Spleen (tissue), 11 donors: ENCODE data around the gene BRINP1. TPM values are rescaled to one million over a fixed set of nuclear protein-coding genes. Genes with fewer than 3 reads are reported as not detected.

Experiments used
- DNase-seq: peaks from one replicate; pipeline ENCODE4 v3.0.0-alpha.2; 2020
- H3K27ac ChIP-seq, 8 donors: fragments of 200-600 bp; sonication (generic) in 7 of 8; 1 replicate in 4 of 8; 2 replicates in 4 of 8; pipeline versions ENCODE4 v1.5.0 to v1.8.0; 2016 to 2021; ENCODE audit warnings: inconsistent platforms in 4 of 8, mild to moderate bottlenecking in 4 of 8, moderate library complexity in 1 of 8
- H3K27me3 ChIP-seq, 7 donors: fragments of 200-600 bp; sonication (generic) in 6 of 7; replicated peaks in 1 of 7; 1 replicate in 4 of 7; 2 replicates in 3 of 7; pipeline versions ENCODE4 v1.5.0 to v1.8.0; 2016 to 2021; ENCODE audit warnings: inconsistent platforms in 3 of 7, mild to moderate bottlenecking in 1 of 7
- H3K36me3 ChIP-seq, 6 donors: fragments of 200-600 bp; sonication (generic) in 5 of 6; 1 replicate in 4 of 6; 2 replicates in 2 of 6; pipeline versions ENCODE4 v1.5.0 to v1.8.0; 2016 to 2021; ENCODE audit warnings: inconsistent platforms in 2 of 6
- H3K4me1 ChIP-seq, 6 donors: fragments of 200-600 bp; sonication (generic) in 5 of 6; 1 replicate in 3 of 6; 2 replicates in 3 of 6; pipeline versions ENCODE4 v1.5.0 to v1.8.0; 2016 to 2021; ENCODE audit warnings: inconsistent platforms in 3 of 6
- H3K4me3 ChIP-seq, 8 donors: fragments of 200-600 bp; sonication (generic) in 7 of 8; 1 replicate in 4 of 8; 2 replicates in 4 of 8; pipeline versions ENCODE4 v1.5.0 to v1.8.0; 2016 to 2021; ENCODE audit warnings: inconsistent platforms in 4 of 8, mild to moderate bottlenecking in 4 of 8, moderate library complexity in 2 of 8
- H3K9me3 ChIP-seq, 8 donors: fragments of 200-600 bp; sonication (generic) in 7 of 8; 1 replicate in 4 of 8; 2 replicates in 4 of 8; pipeline versions ENCODE4 v1.5.0 to v1.8.0; 2016 to 2021; ENCODE audit warnings: inconsistent platforms in 4 of 8
- POLR2A ChIP-seq, 3 donors: fragments of 450-650 bp; IDR thresholded peaks; one replicate each; pipeline ENCODE4 v1.5.1; 2017; ENCODE audit warnings: antibody characterized with exemption in 3 of 3, mild to moderate bottlenecking in 1 of 3
- POLR2AphosphoS5 ChIP-seq, 3 donors: sonication (generic); formaldehyde crosslinking; IDR thresholded peaks; one replicate each; pipeline ENCODE4 v1.5.1; 2017; ENCODE audit warnings: antibody characterized with exemption in 3 of 3
- WGBS, 5 donors: extraction: QIAGEN DNeasy Blood & Tissue Kit in 3 of 5; methylation state at CpG; one replicate each; pipeline versions ENCODE4 v1.1.5 to v1.1.7; 2013 to 2018; 5-methylcytosine and 5-hydroxymethylcytosine counted together
- intact Hi-C: fragments of 100-400 bp; cut with DNase I; formaldehyde crosslinking; loops from one replicate; pipeline ENCODE4 v1.15.0; 2023; ENCODE audit warnings: low total_unique reads
- polyA plus RNA-seq, 3 donors: library from polyadenylated mRNA; stranded (reverse); fragments of 200-250 nt; gene quantifications; one replicate each; pipeline ENCODE4 v1.2.1, GENCODE V29; 2013
- total RNA-seq, 7 donors: library from RNA; depleted of rRNA in 3 of 7; stranded (reverse); fragments of >200 nt in 3 of 7; fragmentation: NEBNext Ultra II Directional in 4 of 7; extraction: Animal tissue kit (Norgen Biotek cat#: 25700) in 4 of 7; gene quantifications; one replicate each; pipeline versions ENCODE4 v1.1.0 to v1.2.1, GENCODE V29; 2016 to 2021
- TF ChIP-seq, protein P1 (sequence below), 11 experiments: fragments of 200-600 bp in 7 of 11; fragments of 450-650 bp in 4 of 11; sonication (generic) in 4 of 11; IDR thresholded peaks in 8 of 11; conservative IDR thresholded peaks in 3 of 11; 1 replicate in 7 of 11; 2 replicates in 4 of 11; pipeline versions ENCODE4 v1.4.0 to v1.8.0; 2016 to 2021; ENCODE audit warnings: antibody characterized with exemption in 11 of 11, inconsistent platforms in 4 of 11, mild to moderate bottlenecking in 1 of 11
- donor health status: healthy with polysubstance abuse.
- donor health status: DM: no; HTN: no; CAD: no; lungs with moderate emphysema.
- donor health status: DM: no; HTN: no; CAD: no.
- donor health status: Bipolar disorder and iron deficiency.
- donor health status: healthy.
- donor health status: DM: no; HTN: no; CAD: no.
- donor health status: DM: yes; HTN: yes; CAD: no.

BRINP1 gene
- total and polyA plus RNA-seq, 10 donors, result 0.05 to 1.2 (median 0.32) TPM; not detected in 1

DNA sequence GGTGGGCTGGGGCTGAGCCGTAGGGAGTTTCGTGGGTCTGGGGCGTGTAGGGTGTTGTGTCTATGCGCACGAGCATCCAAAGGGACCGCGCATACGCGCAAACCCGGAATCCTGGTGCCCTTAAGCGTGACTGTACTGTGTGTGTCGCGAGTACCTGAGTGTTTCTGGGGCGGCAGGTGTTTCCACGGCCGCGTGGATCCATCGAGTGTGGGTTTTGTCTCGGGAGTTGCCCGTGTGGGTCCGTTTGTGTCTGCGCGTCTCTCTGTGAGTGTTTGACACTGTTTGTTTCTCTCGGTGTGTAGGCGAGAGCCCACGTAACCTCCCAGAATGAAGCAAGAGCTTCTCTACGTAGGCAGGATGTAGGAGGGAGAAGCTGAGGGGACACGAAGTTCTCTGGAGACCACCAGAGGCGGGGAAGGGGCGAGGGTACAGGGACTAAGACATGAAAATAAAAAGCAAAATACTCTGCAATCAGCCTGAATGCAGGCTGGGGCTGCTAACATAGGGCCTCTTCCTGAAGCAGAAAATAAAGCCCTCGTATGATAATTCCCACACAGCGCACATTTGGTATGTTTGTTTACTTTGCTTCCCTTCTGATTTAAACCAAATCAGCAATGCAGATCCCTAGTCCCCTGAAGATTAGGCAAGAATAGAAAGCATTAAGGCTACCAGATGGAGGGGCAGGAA lies 588 bp upstream of the BRINP1 start:
- DNase-seq, result no peak
- H3K27ac ChIP-seq, result no peak overlapping the region
- 5 to 11% (median 10%) methylated on average over 20 to 32 of the region's 32 CpGs for WGBS, 5 donors
- TF ChIP-seq POLR2AphosphoS5 (IDR thresholded peaks at IDR 0.05) (no peak), POLR2A (IDR thresholded peaks at IDR 0.05) (no peak)
- TF ChIP-seq, protein P1, sequence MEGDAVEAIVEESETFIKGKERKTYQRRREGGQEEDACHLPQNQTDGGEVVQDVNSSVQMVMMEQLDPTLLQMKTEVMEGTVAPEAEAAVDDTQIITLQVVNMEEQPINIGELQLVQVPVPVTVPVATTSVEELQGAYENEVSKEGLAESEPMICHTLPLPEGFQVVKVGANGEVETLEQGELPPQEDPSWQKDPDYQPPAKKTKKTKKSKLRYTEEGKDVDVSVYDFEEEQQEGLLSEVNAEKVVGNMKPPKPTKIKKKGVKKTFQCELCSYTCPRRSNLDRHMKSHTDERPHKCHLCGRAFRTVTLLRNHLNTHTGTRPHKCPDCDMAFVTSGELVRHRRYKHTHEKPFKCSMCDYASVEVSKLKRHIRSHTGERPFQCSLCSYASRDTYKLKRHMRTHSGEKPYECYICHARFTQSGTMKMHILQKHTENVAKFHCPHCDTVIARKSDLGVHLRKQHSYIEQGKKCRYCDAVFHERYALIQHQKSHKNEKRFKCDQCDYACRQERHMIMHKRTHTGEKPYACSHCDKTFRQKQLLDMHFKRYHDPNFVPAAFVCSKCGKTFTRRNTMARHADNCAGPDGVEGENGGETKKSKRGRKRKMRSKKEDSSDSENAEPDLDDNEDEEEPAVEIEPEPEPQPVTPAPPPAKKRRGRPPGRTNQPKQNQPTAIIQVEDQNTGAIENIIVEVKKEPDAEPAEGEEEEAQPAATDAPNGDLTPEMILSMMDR (IDR thresholded peaks at IDR 0.05 in 8 of 11, conservative IDR thresholded peaks at IDR 0.05 in 3 of 11), result no peak
- peaks cover 0 to 7% (median 0%) of the 10 kb centered on the region in 8 donors for H3K9me3 ChIP-seq
- H3K27me3 ChIP-seq, result peaks cover 3 to 54% (median 36%) of the 10 kb centered on the region in 7 donors
- H3K36me3 ChIP-seq, result no peaks in the 10 kb centered on the region
- intact Hi-C loops, result no loop called here
- H3K4me3 ChIP-seq, result peak overlapping the region in 7 of 8 donors; percentile 12 to 60 (median 25)
- peaks cover 0 to 13% (median 6%) of the 10 kb centered on the region in 6 donors for H3K4me1 ChIP-seq

- intact Hi-C loops, result no loop called here
- 4 to 14% (median 7%) methylated on average over 10 of the region's 10 CpGs for WGBS, 5 donors
- Histone ChIP-seq H3K4me1 (peaks cover 0 to 13% (median 6%) of the 10 kb centered on the region in 6 donors), H3K4me3 (peak overlapping the region in 2 of 8 donors; percentile 25 to 60), H3K27me3 (peaks cover 3 to 54% (median 36%) of the 10 kb centered on the region in 7 donors), H3K36me3 (no peaks in the 10 kb centered on the region), H3K9me3 (peaks cover 0 to 7% (median 0%) of the 10 kb centered on the region in 8 donors), H3K27ac (no peak overlapping the region)
- no peak for DNase-seq
- no peak for TF ChIP-seq POLR2A (IDR thresholded peaks at IDR 0.05)
- TF ChIP-seq, protein P1 (IDR thresholded peaks at IDR 0.05 in 8 of 11, conservative IDR thresholded peaks at IDR 0.05 in 3 of 11), result no peak
- no peak for TF ChIP-seq POLR2AphosphoS5 (IDR thresholded peaks at IDR 0.05)
Measured at GRCh38 chr9:119368179-119368578, 1.1 kb downstream of the BRINP1 start.

DNA sequence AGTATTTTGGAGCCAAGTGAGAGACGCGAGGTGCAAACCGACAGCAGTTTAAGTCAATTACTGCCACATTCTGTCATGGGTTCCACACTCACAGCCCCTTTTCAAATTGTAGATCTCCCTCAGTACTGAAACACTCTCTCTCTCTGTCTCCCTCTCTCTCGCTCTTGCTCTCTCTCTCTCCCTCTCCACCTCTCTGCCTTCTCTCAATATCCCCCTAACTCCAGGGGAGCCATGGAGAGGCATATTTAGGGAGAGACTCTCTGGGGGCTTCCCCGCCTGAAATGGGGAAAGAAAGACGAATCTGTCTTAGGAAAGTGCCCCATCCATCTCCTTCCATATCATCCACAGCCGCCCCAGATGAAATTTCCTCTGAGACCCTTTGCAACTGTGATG lies 1.6 kb downstream of the BRINP1 start:
- H3K27me3 ChIP-seq, result peaks cover 3 to 54% (median 36%) of the 10 kb centered on the region in 7 donors
- TF ChIP-seq, protein P1 (IDR thresholded peaks at IDR 0.05 in 8 of 11, conservative IDR thresholded peaks at IDR 0.05 in 3 of 11), result no peak
- TF ChIP-seq POLR2AphosphoS5 (IDR thresholded peaks at IDR 0.05) (no peak), POLR2A (IDR thresholded peaks at IDR 0.05) (no peak)
- peaks cover 0 to 7% (median 0%) of the 10 kb centered on the region in 8 donors for H3K9me3 ChIP-seq
- no peak for DNase-seq
- H3K27ac ChIP-seq, result no peak overlapping the region
- no peaks in the 10 kb centered on the region for H3K36me3 ChIP-seq
- intact Hi-C loops, result no loop called here
- H3K4me1 ChIP-seq, result peaks cover 0 to 13% (median 6%) of the 10 kb centered on the region in 6 donors
- H3K4me3 ChIP-seq, result peak overlapping the region in 1 of 8 donors; percentile 60
- 23 to 32% (median 27%) methylated on average over 7 of the region's 7 CpGs for WGBS, 5 donors

- Histone ChIP-seq H3K4me3 (no peak overlapping the region), H3K27me3 (peaks cover 3 to 54% (median 36%) of the 10 kb centered on the region in 7 donors), H3K9me3 (peaks cover 0 to 7% (median 0%) of the 10 kb centered on the region in 8 donors), H3K36me3 (no peaks in the 10 kb centered on the region), H3K4me1 (peaks cover 0 to 13% (median 6%) of the 10 kb centered on the region in 6 donors), H3K27ac (no peak overlapping the region)
- WGBS, 5 donors, result 54 to 62% (median 58%) methylated on average over 9 of the region's 9 CpGs
- no peak for DNase-seq
- intact Hi-C loops, result no loop called here
- TF ChIP-seq POLR2A (IDR thresholded peaks at IDR 0.05), result no peak
- TF ChIP-seq, protein P1 (IDR thresholded peaks at IDR 0.05 in 8 of 11, conservative IDR thresholded peaks at IDR 0.05 in 3 of 11), result no peak
- TF ChIP-seq POLR2AphosphoS5 (IDR thresholded peaks at IDR 0.05), result no peak
Measured at GRCh38 chr9:119366909-119367682, 2.1 kb downstream of the BRINP1 start.
